ENCODE data around the gene ZCCHC7. TPM values are rescaled to one million over a fixed set of nuclear protein-coding genes. Genes with fewer than 3 reads are reported as not detected.
"Not testable (repeated sequence)": the region's sequence is repeated elsewhere in the genome, so short reads cannot be mapped to it uniquely, and the experiment has no call there.

The ZCCHC7 gene
- total RNA-seq, 4 donors from 2014 or later: 4.8 to 11.2 (median 6.9) TPM

DNA sequence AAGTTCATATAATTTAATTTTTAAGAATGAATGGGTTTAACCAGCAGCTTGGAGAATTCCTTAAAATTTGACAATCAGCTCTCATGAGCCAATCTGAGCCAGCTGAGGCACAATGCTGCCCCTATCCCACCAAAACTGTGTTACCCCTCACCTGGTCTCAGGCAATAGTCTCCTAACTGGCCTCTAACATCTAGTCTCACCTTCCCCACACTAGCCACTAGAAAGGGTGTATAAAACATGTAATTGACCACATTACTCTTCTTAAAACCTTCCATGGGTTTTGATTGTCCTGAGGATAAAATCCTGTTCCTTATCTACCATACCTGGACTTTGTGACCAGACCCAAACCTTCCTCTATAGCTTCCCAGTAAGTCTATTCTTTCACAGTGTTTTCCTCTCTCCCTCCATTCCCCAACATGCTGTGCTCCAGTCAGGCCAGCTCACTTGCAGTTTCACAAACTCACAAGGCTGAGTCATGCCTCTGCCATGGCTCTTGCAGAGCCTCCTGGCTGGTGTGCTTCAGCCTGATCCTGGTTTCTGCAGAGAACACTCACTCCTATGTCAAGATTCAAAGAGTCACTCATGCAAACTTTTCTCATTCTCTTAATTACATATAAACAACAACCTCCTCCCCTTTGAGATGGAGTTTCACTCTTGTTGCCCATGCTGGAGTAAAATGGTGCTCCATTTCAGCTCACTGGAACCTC lies 16.0 kb upstream of the ZCCHC7 start:
- no peak for DNase-seq
- no peak overlapping the region for H3K4me3 ChIP-seq
- TF ChIP-seq POLR2A (IDR thresholded peaks at IDR 0.05): no peak
- TF ChIP-seq, protein P1, sequence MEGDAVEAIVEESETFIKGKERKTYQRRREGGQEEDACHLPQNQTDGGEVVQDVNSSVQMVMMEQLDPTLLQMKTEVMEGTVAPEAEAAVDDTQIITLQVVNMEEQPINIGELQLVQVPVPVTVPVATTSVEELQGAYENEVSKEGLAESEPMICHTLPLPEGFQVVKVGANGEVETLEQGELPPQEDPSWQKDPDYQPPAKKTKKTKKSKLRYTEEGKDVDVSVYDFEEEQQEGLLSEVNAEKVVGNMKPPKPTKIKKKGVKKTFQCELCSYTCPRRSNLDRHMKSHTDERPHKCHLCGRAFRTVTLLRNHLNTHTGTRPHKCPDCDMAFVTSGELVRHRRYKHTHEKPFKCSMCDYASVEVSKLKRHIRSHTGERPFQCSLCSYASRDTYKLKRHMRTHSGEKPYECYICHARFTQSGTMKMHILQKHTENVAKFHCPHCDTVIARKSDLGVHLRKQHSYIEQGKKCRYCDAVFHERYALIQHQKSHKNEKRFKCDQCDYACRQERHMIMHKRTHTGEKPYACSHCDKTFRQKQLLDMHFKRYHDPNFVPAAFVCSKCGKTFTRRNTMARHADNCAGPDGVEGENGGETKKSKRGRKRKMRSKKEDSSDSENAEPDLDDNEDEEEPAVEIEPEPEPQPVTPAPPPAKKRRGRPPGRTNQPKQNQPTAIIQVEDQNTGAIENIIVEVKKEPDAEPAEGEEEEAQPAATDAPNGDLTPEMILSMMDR (IDR thresholded peaks at IDR 0.05 in 4 of 5, conservative IDR thresholded peaks at IDR 0.05 in 1 of 5): no peak
- in situ Hi-C loops (cut with MboI; ENCODE audit: low sequenced_read_pairs in 4 of 4): loop anchor here in 1 of 4 donors (25.0 kb wide), 1 partner anchor 483 kb away; the partner anchor contains the start of genes FBXO10 and TOMM5
- ATAC-seq: no peak
- no peak overlapping the region for H3K27ac ChIP-seq
- intact Hi-C loops (cut with DNase I; ENCODE audit: low total_unique reads): no loop called here
- no peaks in the 10 kb centered on the region for H3K36me3 ChIP-seq
- H3K27me3 ChIP-seq: peaks cover 0 to 12% (median 10%) of the 10 kb centered on the region in 3 donors
- H3K4me1 ChIP-seq: no peaks in the 10 kb centered on the region
- no peaks in the 10 kb centered on the region for H3K9me3 ChIP-seq

DNA sequence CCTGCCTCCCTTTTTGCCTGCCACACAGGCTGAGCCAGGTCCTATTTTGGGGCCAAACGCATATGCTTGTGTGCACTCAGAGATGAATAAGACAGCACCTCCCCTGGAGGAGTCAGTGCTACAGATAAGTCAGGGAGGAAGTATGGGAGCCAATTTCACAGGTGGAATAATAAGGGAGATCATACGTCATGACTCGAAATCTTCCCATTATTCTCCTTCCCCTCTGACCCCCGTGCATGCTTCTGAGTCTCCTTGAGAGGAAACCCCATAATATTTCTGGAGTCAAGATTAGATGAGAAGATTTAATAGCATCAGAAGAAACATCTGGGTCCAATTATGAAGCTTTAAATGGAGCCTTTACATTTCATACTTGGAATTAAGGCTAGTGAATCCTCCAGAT lies 15.1 kb upstream of the ZCCHC7 start:
- H3K4me1 ChIP-seq: no peaks in the 10 kb centered on the region
- no peak overlapping the region for H3K27ac ChIP-seq
- peaks cover 0 to 15% (median 10%) of the 10 kb centered on the region in 3 donors for H3K27me3 ChIP-seq
- no peaks in the 10 kb centered on the region for H3K36me3 ChIP-seq
- intact Hi-C loops (cut with DNase I; ENCODE audit: low total_unique reads) (no loop called here), in situ Hi-C loops (cut with MboI; ENCODE audit: low sequenced_read_pairs in 4 of 4) (loop anchor here in 1 of 4 donors (25.0 kb wide), 1 partner anchor 482 kb away; the partner anchor contains the start of genes FBXO10 and TOMM5)
- no peak overlapping the region for H3K4me3 ChIP-seq
- ATAC-seq (no peak), DNase-seq (no peak)
- no peak for TF ChIP-seq POLR2A (IDR thresholded peaks at IDR 0.05)
- TF ChIP-seq, protein P1 (IDR thresholded peaks at IDR 0.05 in 4 of 5, conservative IDR thresholded peaks at IDR 0.05 in 1 of 5): no peak
- no peaks in the 10 kb centered on the region for H3K9me3 ChIP-seq

DNA sequence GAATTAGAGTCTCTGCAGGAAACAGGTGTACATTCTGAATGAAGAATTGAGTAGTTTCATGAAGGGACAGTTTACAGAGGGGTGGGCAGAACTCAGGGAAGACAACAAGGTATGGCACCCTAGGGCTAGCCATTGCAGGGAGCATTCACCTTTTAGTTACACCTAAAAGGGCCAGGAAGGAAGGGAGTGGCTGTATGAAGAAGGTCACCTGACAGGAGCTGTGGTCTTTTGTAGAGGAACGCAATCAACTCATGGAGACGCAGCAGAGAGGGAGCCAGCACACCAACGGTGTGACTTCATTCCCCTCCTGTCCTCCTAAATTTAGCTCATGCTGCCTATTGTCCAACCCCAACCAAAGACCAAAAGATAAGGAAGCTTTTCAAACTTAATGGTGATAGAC lies 12.7 kb upstream of the ZCCHC7 start:
- Histone ChIP-seq H3K36me3 (no peaks in the 10 kb centered on the region), H3K9me3 (no peaks in the 10 kb centered on the region), H3K27ac (no peak overlapping the region), H3K27me3 (peaks cover 0 to 15% (median 10%) of the 10 kb centered on the region in 3 donors), H3K4me1 (no peaks in the 10 kb centered on the region), H3K4me3 (no peak overlapping the region)
- TF ChIP-seq, protein P1 (IDR thresholded peaks at IDR 0.05 in 4 of 5, conservative IDR thresholded peaks at IDR 0.05 in 1 of 5): no peak
- TF ChIP-seq POLR2A (IDR thresholded peaks at IDR 0.05): no peak
- in situ Hi-C loops (cut with MboI; ENCODE audit: low sequenced_read_pairs in 4 of 4): loop anchor here in 1 of 4 donors (25.0 kb wide), 1 partner anchor 480 kb away; the partner anchor contains the start of genes FBXO10 and TOMM5
- intact Hi-C loops (cut with DNase I; ENCODE audit: low total_unique reads): no loop called here
- DNase-seq (no peak), ATAC-seq (no peak)

DNA sequence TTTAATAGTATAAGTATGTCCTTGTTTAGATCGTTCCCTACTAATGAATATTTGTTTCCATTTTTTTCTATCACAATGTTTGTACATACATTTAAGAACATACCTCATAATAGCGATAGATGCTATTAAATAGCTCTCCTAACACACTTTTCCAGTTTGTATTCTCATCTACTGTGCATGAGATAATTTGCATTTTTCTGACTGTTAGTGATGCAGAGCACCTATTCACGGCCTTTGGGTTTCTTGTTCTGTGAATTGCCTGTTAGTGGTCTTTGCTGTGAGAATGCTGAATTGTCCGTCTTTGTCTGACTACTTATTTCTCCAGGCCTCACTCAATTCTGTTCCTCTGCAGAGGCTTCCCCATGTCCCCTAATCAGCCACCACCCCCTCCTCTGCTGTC lies 5.9 kb upstream of the ZCCHC7 start:
- ATAC-seq, DNase-seq: not testable (repeated sequence)

DNA sequence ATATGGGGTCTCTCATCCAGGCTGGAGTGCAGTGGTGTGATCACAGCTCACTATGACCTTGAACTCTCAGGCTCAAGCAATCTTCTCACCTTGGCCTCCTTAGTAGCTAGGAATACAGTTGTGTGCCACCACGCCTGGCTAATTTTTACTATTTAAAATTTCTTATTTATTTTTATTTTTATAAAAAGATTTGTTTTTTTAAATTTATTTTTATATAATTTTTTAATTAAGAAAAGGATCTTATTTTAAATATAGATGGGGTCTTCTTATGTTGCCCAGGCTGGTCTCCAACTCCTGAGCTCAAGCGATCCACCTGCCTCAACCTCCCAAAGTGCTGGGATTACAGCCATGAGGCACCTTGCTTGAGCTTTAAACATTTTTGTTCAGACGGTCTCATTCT lies 2.4 kb upstream of the ZCCHC7 start:
- Histone ChIP-seq H3K4me3 (no peak overlapping the region), H3K36me3 (no peaks in the 10 kb centered on the region), H3K9me3 (no peaks in the 10 kb centered on the region), H3K27me3 (no peaks in the 10 kb centered on the region), H3K4me1 (peaks cover 17 to 19% of the 10 kb centered on the region in 2 donors), H3K27ac (no peak overlapping the region)
- intact Hi-C loops (cut with DNase I; ENCODE audit: low total_unique reads): no loop called here
- in situ Hi-C loops (cut with MboI; ENCODE audit: low sequenced_read_pairs in 4 of 4): loop anchor here in 2 of 4 donors (5.0 to 25.0 kb wide), 2 partner anchors 36 to 469 kb away; partner anchors contain the start of genes FBXO10 (in 1 of the 2) and TOMM5 (in 1 of the 2)
- no peak for DNase-seq
- no peak for TF ChIP-seq POLR2A (IDR thresholded peaks at IDR 0.05)
- TF ChIP-seq, protein P1 (IDR thresholded peaks at IDR 0.05 in 4 of 5, conservative IDR thresholded peaks at IDR 0.05 in 1 of 5): no peak
- no peak for ATAC-seq

More for the DNA sequence above, 5.9 kb upstream of the ZCCHC7 start:
- intact Hi-C loops (cut with DNase I; ENCODE audit: low total_unique reads); H3K4me3 ChIP-seq; H3K36me3 ChIP-seq; H3K27me3 ChIP-seq; H3K27ac ChIP-seq; H3K4me1 ChIP-seq; H3K9me3 ChIP-seq: not testable (repeated sequence)
- in situ Hi-C loops (cut with MboI; ENCODE audit: low sequenced_read_pairs in 4 of 4): loop anchor here in 1 of 4 donors (25.0 kb wide), 1 partner anchor 473 kb away; the partner anchor contains the start of genes FBXO10 and TOMM5

All from gastrocnemius medialis (tissue), 4 donors.